ENCODE results near the gene RASL12.
A peak's percentile ranks its signal among the peaks of the same experiment; 100 is the strongest.

Gene RASL12

GRCh38 chr15:65072617-65073016, 4.8 kb upstream of the RASL12 start:
- no peak for DNase-seq

GRCh38 chr15:65072027-65072426, 4.2 kb upstream of the RASL12 start:
- DNase-seq, result peak; percentile 60

GRCh38 chr15:65071381-65071811, 3.6 kb upstream of the RASL12 start:
- DNase-seq, result no peak

GRCh38 chr15:65069779-65070546, 2.2 kb upstream of the RASL12 start:
- no peak for DNase-seq

- DNase-seq, result peak; percentile 60
These were observed 1.4 kb upstream of the RASL12 start for GRCh38 chr15:65069179-65069578.

- no peak for DNase-seq
These were observed 605 bp upstream of the RASL12 start for GRCh38 chr15:65068403-65068788.

- no peak for DNase-seq
These were observed 510 bp downstream of the RASL12 start for GRCh38 chr15:65067317-65067644.

- no peak for DNase-seq
These were observed 1.0 kb downstream of the RASL12 start for GRCh38 chr15:65066635-65067316.

- peak; percentile 42 for DNase-seq
These were observed 1.7 kb downstream of the RASL12 start for GRCh38 chr15:65066001-65066634.

- no peak for DNase-seq
These were observed 5.1 kb downstream of the RASL12 start for GRCh38 chr15:65062726-65063125.

GRCh38 chr15:65062061-65062460, 5.7 kb downstream of the RASL12 start:
- DNase-seq, result no peak

- no peak for DNase-seq
These were observed 7.0 kb downstream of the RASL12 start for GRCh38 chr15:65060641-65061397.

GRCh38 chr15:65059931-65060596, 7.7 kb downstream of the RASL12 start:
- DNase-seq, result no peak

GRCh38 chr15:65059369-65059750, 8.4 kb downstream of the RASL12 start:
- DNase-seq, result no peak

GRCh38 chr15:65058394-65059368, 9.1 kb downstream of the RASL12 start:
- no peak for DNase-seq

- DNase-seq, result no peak
These were observed 10.2 kb downstream of the RASL12 start for GRCh38 chr15:65057549-65057940.

- DNase-seq, result no peak
These were observed 10.8 kb downstream of the RASL12 start for GRCh38 chr15:65056868-65057548.

GRCh38 chr15:65056106-65056505, 11.7 kb downstream of the RASL12 start:
- DNase-seq, result no peak

- no peak for DNase-seq
These were observed 12.5 kb downstream of the RASL12 start for GRCh38 chr15:65055201-65055870.
